ENCODE data around the gene NELL2. TPM values are rescaled to one million over a fixed set of nuclear protein-coding genes. Genes with fewer than 3 reads are reported as not detected.

The NELL2 gene
- total RNA-seq, 4 donors from 2014 or later: 0.23 to 11.4 (median 1.7) TPM

DNA sequence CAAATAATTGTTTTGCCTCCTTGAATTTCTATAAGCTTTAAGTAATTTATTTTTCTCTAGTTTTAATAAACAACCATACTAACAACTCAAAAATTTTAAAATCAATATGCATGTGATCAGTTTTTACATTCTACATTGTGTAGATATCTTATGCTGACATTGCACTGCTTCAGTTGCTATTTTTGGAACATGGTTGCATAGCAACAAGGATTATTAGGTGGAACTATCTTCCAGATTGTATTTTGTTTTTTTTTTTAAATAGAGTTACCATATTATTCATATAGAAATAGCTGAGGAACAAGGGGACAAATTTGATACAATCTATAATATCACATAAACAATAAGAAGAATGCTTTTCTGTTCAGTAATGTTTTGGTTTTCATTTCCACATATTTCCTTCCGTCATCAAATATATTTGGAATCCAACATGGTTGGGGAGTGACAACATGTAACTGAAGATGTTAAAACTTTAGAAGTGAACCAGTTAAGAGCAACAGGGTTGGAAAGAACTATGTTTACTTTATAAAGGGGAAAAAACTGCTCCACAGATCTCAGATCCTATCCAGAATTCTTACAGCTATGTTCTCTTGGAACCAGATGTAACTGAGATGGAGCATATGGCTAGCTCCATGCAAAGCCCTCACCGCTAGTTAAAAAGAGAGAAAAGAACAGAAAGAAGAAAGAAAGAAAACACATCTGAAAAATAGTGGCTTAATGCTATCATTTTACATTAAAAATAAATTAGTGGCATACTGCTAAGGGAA is 235.5 kb downstream of the NELL2 start:
- no peaks in the 10 kb centered on the region for H3K4me1 ChIP-seq
- H3K27me3 ChIP-seq: no peaks in the 10 kb centered on the region
- WGBS, 2 donors: 67 to 68% methylated on average over 2 of the region's 2 CpGs
- intact Hi-C loops (cut with DNase I): no loop called here
- H3K36me3 ChIP-seq: no peaks in the 10 kb centered on the region
- TF ChIP-seq POLR2A (IDR thresholded peaks at IDR 0.05): no peak
- TF ChIP-seq, protein P1, sequence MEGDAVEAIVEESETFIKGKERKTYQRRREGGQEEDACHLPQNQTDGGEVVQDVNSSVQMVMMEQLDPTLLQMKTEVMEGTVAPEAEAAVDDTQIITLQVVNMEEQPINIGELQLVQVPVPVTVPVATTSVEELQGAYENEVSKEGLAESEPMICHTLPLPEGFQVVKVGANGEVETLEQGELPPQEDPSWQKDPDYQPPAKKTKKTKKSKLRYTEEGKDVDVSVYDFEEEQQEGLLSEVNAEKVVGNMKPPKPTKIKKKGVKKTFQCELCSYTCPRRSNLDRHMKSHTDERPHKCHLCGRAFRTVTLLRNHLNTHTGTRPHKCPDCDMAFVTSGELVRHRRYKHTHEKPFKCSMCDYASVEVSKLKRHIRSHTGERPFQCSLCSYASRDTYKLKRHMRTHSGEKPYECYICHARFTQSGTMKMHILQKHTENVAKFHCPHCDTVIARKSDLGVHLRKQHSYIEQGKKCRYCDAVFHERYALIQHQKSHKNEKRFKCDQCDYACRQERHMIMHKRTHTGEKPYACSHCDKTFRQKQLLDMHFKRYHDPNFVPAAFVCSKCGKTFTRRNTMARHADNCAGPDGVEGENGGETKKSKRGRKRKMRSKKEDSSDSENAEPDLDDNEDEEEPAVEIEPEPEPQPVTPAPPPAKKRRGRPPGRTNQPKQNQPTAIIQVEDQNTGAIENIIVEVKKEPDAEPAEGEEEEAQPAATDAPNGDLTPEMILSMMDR (IDR thresholded peaks at IDR 0.05): no peak
- H3K4me3 ChIP-seq: no peak overlapping the region
- no peak for DNase-seq
- H3K27ac ChIP-seq: no peak overlapping the region
- H3K9me3 ChIP-seq: no peaks in the 10 kb centered on the region

DNA sequence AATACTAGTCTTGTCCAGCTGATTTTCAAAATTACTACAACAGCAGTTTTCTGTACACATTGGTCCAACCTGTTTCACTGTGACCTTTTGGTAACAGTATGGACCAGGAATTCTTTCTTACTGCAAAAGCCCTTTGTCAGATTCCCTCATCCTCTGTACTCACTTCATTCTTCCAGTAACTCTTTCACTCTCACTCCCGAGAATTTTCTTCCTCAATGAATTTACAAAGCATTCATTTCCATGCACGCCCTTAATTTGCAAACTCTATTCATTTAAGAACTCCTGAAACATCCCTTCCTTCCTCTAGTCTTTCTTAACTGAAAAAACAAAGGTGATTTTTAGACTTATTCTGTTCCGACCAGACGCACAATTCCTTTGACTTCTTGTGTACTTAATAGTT is 238.2 kb downstream of the NELL2 start:
- no peak overlapping the region for H3K27ac ChIP-seq
- H3K9me3 ChIP-seq: no peaks in the 10 kb centered on the region
- intact Hi-C loops (cut with DNase I): no loop called here
- no peak overlapping the region for H3K4me3 ChIP-seq
- DNase-seq: no peak
- no peaks in the 10 kb centered on the region for H3K36me3 ChIP-seq
- 67 to 78% methylated on average over 4 of the region's 4 CpGs for WGBS, 2 donors
- no peaks in the 10 kb centered on the region for H3K4me1 ChIP-seq
- TF ChIP-seq POLR2A (IDR thresholded peaks at IDR 0.05): no peak
- TF ChIP-seq, protein P1 (IDR thresholded peaks at IDR 0.05): no peak
- H3K27me3 ChIP-seq: no peaks in the 10 kb centered on the region

DNA sequence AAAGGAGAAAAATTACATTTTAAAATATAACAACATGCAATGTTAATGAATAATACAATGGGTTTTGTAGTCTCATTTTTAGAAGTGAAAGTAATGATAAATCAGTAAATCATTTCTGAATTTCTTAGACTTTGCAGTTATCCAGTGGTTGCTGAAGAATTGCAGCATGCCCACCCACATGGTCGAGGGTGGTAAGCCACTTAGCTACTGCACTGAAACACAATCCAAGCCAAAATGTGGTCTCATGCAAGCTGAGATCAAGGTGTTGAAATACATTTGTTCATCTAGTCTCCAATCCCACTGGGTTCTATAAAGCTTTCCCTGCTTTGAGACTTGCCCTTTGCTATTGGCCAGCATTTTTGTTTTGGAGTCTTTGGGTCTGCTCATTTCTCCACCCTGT is 247.9 kb downstream of the NELL2 start:
- no peaks in the 10 kb centered on the region for H3K4me1 ChIP-seq
- intact Hi-C loops (cut with DNase I): no loop called here
- H3K27me3 ChIP-seq: no peaks in the 10 kb centered on the region
- 44 to 57% methylated on average over 1 of the region's 1 CpG for WGBS, 2 donors
- no peak for DNase-seq
- no peaks in the 10 kb centered on the region for H3K9me3 ChIP-seq
- no peak overlapping the region for H3K4me3 ChIP-seq
- TF ChIP-seq, protein P1 (IDR thresholded peaks at IDR 0.05): no peak
- no peak for TF ChIP-seq POLR2A (IDR thresholded peaks at IDR 0.05)
- no peaks in the 10 kb centered on the region for H3K36me3 ChIP-seq
- no peak overlapping the region for H3K27ac ChIP-seq

DNA sequence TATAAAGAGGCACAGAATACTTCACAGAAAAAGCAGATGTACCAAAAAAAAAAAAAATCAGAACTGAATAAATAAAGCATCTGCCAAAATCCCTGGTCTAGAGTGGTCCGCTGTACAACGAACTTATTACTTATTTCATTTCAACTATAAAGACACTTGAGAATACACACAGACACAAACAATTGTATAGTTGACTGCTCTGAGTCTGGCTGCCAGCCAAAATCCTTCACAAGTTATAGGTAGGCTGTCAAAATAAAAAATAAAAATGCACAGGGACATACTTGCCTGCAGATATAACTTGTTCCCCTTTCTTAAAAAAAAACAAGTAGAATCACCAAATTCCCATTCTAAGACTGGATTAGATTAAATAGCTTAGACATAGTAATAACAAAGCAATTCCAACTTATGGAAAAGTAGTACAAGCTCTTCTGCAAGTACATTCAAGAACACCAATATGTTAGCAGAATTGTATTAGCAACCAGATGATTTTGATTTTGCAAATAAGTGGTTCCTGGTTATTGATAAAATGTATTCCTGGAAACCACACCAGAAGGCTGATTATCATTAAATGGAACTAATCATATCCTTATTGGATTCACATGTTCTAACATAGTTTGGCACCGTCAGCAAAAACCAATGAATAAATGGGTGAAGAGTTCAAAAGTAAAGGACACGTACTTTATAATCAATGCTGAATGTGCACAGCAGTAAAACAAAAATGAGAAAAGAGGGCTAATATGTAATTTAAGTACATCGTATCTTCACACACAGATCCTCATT is 248.5 kb downstream of the NELL2 start:
- H3K4me3 ChIP-seq: no peak overlapping the region
- no peaks in the 10 kb centered on the region for H3K4me1 ChIP-seq
- no peaks in the 10 kb centered on the region for H3K27me3 ChIP-seq
- intact Hi-C loops (cut with DNase I): no loop called here
- H3K36me3 ChIP-seq: no peaks in the 10 kb centered on the region
- no peaks in the 10 kb centered on the region for H3K9me3 ChIP-seq
- no peak overlapping the region for H3K27ac ChIP-seq
- no peak for DNase-seq
- WGBS, 2 donors: 62 to 69% methylated on average over 5 of the region's 5 CpGs
- no peak for TF ChIP-seq POLR2A (IDR thresholded peaks at IDR 0.05)
- TF ChIP-seq, protein P1 (IDR thresholded peaks at IDR 0.05): no peak

DNA sequence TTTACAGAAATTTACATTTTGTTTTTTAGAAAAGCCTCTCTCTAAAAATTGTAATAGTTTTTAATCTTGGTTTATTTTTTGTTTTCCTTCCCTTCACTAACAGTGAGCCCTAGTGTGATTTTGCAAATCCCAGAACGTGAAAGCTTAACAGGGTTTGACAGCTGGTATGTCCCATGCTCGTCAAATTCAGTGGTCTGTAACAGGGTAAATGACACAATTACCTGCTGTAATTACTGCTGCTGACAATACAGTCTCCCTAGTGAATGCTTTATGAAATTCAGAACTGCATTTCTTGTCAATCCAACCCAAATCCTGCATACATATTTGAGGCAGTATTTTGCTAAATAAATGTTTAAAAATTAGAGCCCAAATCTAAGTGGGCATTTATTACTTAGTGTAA is 249.2 kb downstream of the NELL2 start:
- H3K36me3 ChIP-seq: no peaks in the 10 kb centered on the region
- no peaks in the 10 kb centered on the region for H3K27me3 ChIP-seq
- H3K9me3 ChIP-seq: no peaks in the 10 kb centered on the region
- no peak overlapping the region for H3K4me3 ChIP-seq
- H3K27ac ChIP-seq: no peak overlapping the region
- intact Hi-C loops (cut with DNase I): no loop called here
- TF ChIP-seq, protein P1 (IDR thresholded peaks at IDR 0.05): no peak
- TF ChIP-seq POLR2A (IDR thresholded peaks at IDR 0.05): no peak
- WGBS, 2 donors: 43 to 49% methylated on average over 2 of the region's 2 CpGs
- no peaks in the 10 kb centered on the region for H3K4me1 ChIP-seq
- DNase-seq: no peak

Data from esophagus squamous epithelium (tissue), 5 donors.